Caco-2 (cell line): ENCODE measurements around the gene SPOCK1. TPM values are rescaled to one million over a fixed set of nuclear protein-coding genes. Genes with fewer than 3 reads are reported as not detected.

Experiments used
- BruUV-seq: library from RNA; stranded (reverse); fragments of 400-500 nt; replicated peaks from 2 replicates; lab custom pipeline; 2021; lab: Mats Ljungman, UMichigan
- CTCF ChIA-PET: fragments of 300-600 bp; sonication (Branson Sonifier 250); formaldehyde crosslinking; loops from one replicate; lab custom pipeline; 2022; ENCODE audit warnings: antibody characterized with exemption; lab: Charles Lee
- POLR2A ChIA-PET: fragments of 300-600 bp; sonication (Branson Sonifier 250); formaldehyde crosslinking; loops from one replicate; lab custom pipeline; 2022; ENCODE audit warnings: antibody characterized with exemption; lab: Charles Lee
- DNase-seq, 2 experiments: peaks; one replicate each; pipeline versions ENCODE4 v3.0.0 to v3.0.0-alpha.2; 2020 to 2022
- H3K27me3 ChIP-seq: replicated peaks from 2 replicates; pipeline ENCODE4 v1.6.0; 2011; ENCODE audit warnings: low read length; ENCODE audit not compliant: control insufficient read depth, insufficient read depth
- H3K36me3 ChIP-seq: 2 replicates; pipeline ENCODE4 v1.5.1; 2011; ENCODE audit warnings: low read length; ENCODE audit not compliant: control insufficient read depth, insufficient read depth
- H3K4me1 ChIP-seq: fragments of 250-450 bp; sonication (Bioruptor Pico); 2 replicates; pipeline ENCODE4 v1.5.1; 2020; ENCODE audit warnings: mild to moderate bottlenecking
- H3K4me3 ChIP-seq: 2 replicates; pipeline ENCODE4 v1.5.1; 2011; ENCODE audit warnings: low read depth, mild to moderate bottlenecking, control low read depth, low read length
- H3K9me3 ChIP-seq: fragments of 250-450 bp; sonication (Bioruptor Pico); 2 replicates; pipeline ENCODE4 v1.5.1; 2020; ENCODE audit warnings: mild to moderate bottlenecking, moderate library complexity
- H3K27ac Mint-ChIP-seq: one replicate; pipeline ENCODE4 v1.8.0; 2022; ENCODE audit warnings: mixed read lengths; ENCODE audit not compliant: unreplicated experiment
- H3K27me3 Mint-ChIP-seq: one replicate; pipeline ENCODE4 v1.8.0; 2022; ENCODE audit warnings: mixed read lengths; ENCODE audit not compliant: insufficient read depth, unreplicated experiment
- H3K36me3 Mint-ChIP-seq: one replicate; pipeline ENCODE4 v1.8.0; 2022; ENCODE audit warnings: mild to moderate bottlenecking, mixed read lengths; ENCODE audit not compliant: insufficient read depth, unreplicated experiment
- H3K4me1 Mint-ChIP-seq: one replicate; pipeline ENCODE4 v1.8.0; 2022; ENCODE audit warnings: low read depth, mixed read lengths; ENCODE audit not compliant: unreplicated experiment
- H3K4me3 Mint-ChIP-seq: one replicate; pipeline ENCODE4 v1.8.0; 2022; ENCODE audit warnings: mild to moderate bottlenecking, moderate library complexity, mixed read lengths; ENCODE audit not compliant: unreplicated experiment
- H3K9me3 Mint-ChIP-seq: one replicate; pipeline ENCODE4 v1.8.0; 2022; ENCODE audit warnings: mixed read lengths; ENCODE audit not compliant: unreplicated experiment
- intact Hi-C: fragments of 100-400 bp; cut with micrococcal nuclease; formaldehyde crosslinking; loops from one replicate; pipeline ENCODE4 v1.10.0; 2022; ENCODE audit not compliant: unreplicated experiment
- total RNA-seq: library from RNA; stranded (reverse); gene quantifications from 2 replicates; pipeline ENCODE4 v1.2.3, GENCODE V29; 2022
- TF ChIP-seq, protein P1 (sequence below), 2 experiments: fragments of 200-600 bp in 1 of 2; IDR thresholded peaks; 1 replicate in 1 of 2; 2 replicates in 1 of 2; pipeline versions ENCODE4 v1.5.1 to v1.8.0; 2011 to 2022; ENCODE audit warnings: antibody characterized with exemption in 1 of 2, control low read depth in 1 of 2, inconsistent platforms in 1 of 2, low read depth in 1 of 2, low read length in 1 of 2, mild to moderate bottlenecking in 1 of 2, moderate library complexity in 1 of 2; ENCODE audit not compliant: insufficient read depth in 1 of 2, severe bottlenecking in 1 of 2, unreplicated experiment in 1 of 2

SPOCK1 gene
- total RNA-seq, 1 experiment from 2014 or later, result not detected

DNA sequence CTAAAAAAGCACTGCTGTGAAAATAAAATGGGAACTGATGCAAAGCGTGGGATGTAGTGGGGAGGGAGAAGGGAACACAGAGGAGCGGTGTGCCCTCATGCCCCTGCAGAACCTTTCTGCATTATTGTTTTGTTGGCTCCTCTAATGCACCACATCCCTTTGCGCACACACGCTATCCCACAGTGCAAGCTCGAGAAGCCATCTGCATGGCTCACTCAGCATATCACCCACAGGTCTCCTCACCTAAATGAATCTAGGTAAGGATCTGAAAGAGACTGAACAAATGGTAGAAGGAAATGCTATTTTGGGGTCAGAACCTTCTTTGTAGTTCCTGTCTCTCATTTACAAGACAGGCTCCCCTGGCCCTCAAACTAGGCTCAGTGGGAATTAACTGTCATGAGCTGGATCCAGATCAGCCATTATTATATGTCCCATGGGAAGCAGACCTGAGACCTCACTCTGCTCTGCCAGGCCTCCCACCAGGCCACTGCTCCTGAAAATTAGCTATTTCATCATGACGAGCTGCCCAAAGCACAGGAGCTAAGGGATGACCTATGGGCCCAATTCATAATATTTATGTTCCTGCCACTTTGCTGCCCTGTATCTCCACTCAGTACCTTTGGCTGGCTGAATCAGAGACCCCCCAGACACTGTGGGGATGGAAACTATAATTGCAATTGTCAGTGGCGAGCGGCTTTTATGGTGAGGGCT is 169.4 kb downstream of the SPOCK1 start:
- Mint-ChIP-seq H3K9me3 (no peaks in the 10 kb centered on the region), H3K27me3 (peaks cover 17% of the 10 kb centered on the region), H3K27ac (no peak overlapping the region), H3K4me3 (no peak overlapping the region), H3K36me3 (no peaks in the 10 kb centered on the region), H3K4me1 (no peaks in the 10 kb centered on the region)
- ChIA-PET POLR2A (no interaction called here), CTCF (interaction anchor here (0.6 to 1.7 kb wide), 2 partner anchors 9 to 115 kb away, joined by 3 to 4 read pairs; no protein-coding TSS in a partner anchor)
- BruUV-seq, result no TSS peak
- DNase-seq, result no peak
- no peak overlapping the region for H3K4me3 ChIP-seq
- no peaks in the 10 kb centered on the region for H3K27me3 ChIP-seq
- no peaks in the 10 kb centered on the region for H3K4me1 ChIP-seq
- intact Hi-C loops, result no loop called here
- no peaks in the 10 kb centered on the region for H3K36me3 ChIP-seq
- TF ChIP-seq, protein P1, sequence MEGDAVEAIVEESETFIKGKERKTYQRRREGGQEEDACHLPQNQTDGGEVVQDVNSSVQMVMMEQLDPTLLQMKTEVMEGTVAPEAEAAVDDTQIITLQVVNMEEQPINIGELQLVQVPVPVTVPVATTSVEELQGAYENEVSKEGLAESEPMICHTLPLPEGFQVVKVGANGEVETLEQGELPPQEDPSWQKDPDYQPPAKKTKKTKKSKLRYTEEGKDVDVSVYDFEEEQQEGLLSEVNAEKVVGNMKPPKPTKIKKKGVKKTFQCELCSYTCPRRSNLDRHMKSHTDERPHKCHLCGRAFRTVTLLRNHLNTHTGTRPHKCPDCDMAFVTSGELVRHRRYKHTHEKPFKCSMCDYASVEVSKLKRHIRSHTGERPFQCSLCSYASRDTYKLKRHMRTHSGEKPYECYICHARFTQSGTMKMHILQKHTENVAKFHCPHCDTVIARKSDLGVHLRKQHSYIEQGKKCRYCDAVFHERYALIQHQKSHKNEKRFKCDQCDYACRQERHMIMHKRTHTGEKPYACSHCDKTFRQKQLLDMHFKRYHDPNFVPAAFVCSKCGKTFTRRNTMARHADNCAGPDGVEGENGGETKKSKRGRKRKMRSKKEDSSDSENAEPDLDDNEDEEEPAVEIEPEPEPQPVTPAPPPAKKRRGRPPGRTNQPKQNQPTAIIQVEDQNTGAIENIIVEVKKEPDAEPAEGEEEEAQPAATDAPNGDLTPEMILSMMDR (IDR thresholded peaks at IDR 0.05; ENCODE audit: insufficient read depth in 1 of 2, low read depth in 1 of 2, low read length in 1 of 2, severe bottlenecking in 1 of 2, unreplicated experiment in 1 of 2), result no peak
- H3K9me3 ChIP-seq, result no peaks in the 10 kb centered on the region

DNA sequence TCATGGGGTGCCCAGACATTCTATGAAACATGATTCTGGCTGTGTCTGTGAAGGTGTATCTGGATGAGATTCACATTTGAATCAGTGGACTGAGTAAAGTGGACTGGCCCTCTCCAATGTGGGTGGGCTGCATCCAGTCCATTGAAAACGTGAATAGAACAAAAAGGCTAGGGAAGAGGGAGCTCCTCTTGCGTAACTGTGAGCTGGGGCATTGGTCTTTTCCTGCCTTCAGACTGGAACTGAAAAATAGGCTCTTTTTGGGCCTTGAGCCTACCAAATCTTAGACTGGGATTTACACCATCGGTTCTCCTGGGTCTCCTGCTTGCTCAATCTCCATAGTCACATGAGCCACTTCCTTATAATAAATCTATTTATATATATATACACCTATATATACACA is 170.1 kb downstream of the SPOCK1 start:
- H3K36me3 Mint-ChIP-seq, result no peaks in the 10 kb centered on the region
- DNase-seq, result no peak
- Histone ChIP-seq H3K9me3 (no peaks in the 10 kb centered on the region), H3K36me3 (no peaks in the 10 kb centered on the region), H3K27me3 (no peaks in the 10 kb centered on the region), H3K4me1 (no peaks in the 10 kb centered on the region), H3K4me3 (no peak overlapping the region)
- BruUV-seq, result no TSS peak
- no peak overlapping the region for H3K4me3 Mint-ChIP-seq
- no peaks in the 10 kb centered on the region for H3K4me1 Mint-ChIP-seq
- ChIA-PET CTCF (interaction anchor here (0.7 kb wide), 1 partner anchor 9 kb away, joined by 3 read pairs; no protein-coding TSS in a partner anchor), POLR2A (no interaction called here)
- H3K9me3 Mint-ChIP-seq, result no peaks in the 10 kb centered on the region
- TF ChIP-seq, protein P1 (IDR thresholded peaks at IDR 0.05; ENCODE audit: insufficient read depth in 1 of 2, low read depth in 1 of 2, low read length in 1 of 2, severe bottlenecking in 1 of 2, unreplicated experiment in 1 of 2), result no peak
- intact Hi-C loops, result no loop called here
- H3K27me3 Mint-ChIP-seq, result peaks cover 20% of the 10 kb centered on the region
- H3K27ac Mint-ChIP-seq, result no peak overlapping the region

DNA sequence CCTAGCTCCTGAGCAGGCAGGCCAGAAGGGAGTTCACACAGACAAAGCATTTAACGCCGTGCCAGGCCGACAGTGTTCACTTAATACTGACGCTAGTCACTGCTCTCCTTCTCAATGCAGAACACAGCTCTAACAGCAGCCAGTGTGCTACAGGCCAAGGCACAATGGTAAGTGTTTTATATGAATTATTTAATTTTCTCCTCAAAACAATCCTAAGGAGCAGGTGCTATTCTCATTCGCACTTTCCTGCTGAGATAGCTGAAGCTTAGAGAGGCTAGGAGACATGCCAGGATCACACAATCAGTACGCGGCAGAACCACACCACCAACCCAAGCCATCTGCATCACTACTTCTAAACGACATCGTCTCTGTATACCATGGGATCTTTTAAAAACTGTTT is 170.7 kb downstream of the SPOCK1 start:
- H3K9me3 Mint-ChIP-seq, result no peaks in the 10 kb centered on the region
- no peak for DNase-seq
- POLR2A ChIA-PET, result no interaction called here
- no peak overlapping the region for H3K4me3 ChIP-seq
- H3K4me1 ChIP-seq, result no peaks in the 10 kb centered on the region
- no peaks in the 10 kb centered on the region for H3K9me3 ChIP-seq
- no peaks in the 10 kb centered on the region for H3K36me3 ChIP-seq
- no peak overlapping the region for H3K4me3 Mint-ChIP-seq
- CTCF ChIA-PET, result interaction anchor here (0.7 kb wide), 1 partner anchor 8 kb away, joined by 3 read pairs; no protein-coding TSS in a partner anchor
- H3K36me3 Mint-ChIP-seq, result no peaks in the 10 kb centered on the region
- no TSS peak for BruUV-seq
- TF ChIP-seq, protein P1 (IDR thresholded peaks at IDR 0.05; ENCODE audit: insufficient read depth in 1 of 2, low read depth in 1 of 2, low read length in 1 of 2, severe bottlenecking in 1 of 2, unreplicated experiment in 1 of 2), result no peak
- intact Hi-C loops, result no loop called here
- H3K4me1 Mint-ChIP-seq, result no peaks in the 10 kb centered on the region
- H3K27ac Mint-ChIP-seq, result no peak overlapping the region
- H3K27me3 Mint-ChIP-seq, result peaks cover 20% of the 10 kb centered on the region
- H3K27me3 ChIP-seq, result no peaks in the 10 kb centered on the region
